Activated CD8-positive, alpha-beta memory T cell treated with anti-CD3 and anti-CD28 coated beads, Interleukin-2, amount 50 U/mL, for 48 hours (primary cell): Measurements from ENCODE around the gene RMDN2.
"Not testable (repeated sequence)": the region's sequence is repeated elsewhere in the genome, so short reads cannot be mapped to it uniquely, and the experiment has no call there.

ENCODE experiments used
- DNase-seq: peaks from one replicate; pipeline ENCODE4 v3.0.0-alpha.2; 2020

Gene RMDN2

DNA sequence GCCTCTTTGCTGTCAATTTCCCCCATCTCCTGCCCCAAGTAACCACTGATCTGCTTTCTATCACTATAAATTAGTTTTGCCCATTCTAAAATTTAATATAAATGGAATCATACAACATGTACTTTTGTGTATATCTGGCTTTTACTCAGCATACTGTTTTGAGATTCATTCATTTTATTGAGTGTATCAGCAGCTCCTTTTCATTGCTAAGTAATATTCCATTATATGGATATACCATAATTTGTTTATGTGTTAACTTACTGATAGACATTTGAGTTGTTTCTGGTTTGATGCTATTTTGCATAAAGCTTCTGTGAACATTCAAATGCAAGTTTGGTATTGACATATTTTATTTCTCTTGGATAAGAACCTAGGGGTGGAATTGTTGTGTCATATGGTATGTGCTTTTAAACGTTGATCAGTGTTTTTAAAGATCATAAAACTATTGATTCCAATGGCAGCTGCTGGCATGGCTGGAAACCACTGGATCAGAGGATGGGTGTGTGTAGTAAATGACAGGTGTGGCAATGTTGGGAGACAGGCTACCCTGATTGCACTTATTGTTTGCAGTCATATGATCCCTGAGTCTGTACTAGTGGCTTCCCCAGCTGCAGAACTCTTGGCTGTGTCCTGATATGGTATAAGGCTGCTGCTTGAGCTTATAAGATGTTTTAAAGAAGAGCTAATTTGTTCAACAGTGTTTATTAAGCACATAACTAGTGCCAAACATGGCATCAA, 75.6 kb downstream of the RMDN2 start:
- DNase-seq: no peak

DNA sequence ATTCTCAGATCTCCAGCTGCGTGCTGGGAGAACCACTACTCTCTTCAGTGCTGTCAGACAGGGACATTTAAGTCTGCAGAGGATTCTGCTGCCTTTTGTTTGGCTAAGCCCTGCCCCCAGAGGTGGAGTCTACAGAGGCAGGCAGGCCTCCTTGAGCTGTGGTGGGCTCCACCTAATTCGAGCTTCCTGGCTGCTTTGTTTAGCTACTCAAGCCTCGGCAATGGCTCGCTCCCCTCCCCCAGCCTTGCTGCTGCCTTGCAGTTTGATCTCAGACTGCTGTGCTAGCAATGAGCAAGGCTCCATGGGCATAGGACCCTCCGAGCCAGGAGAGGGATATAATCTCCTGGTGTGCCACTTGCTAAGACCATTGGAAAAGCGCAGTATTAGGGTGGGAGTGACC, 85.1 kb downstream of the RMDN2 start:
- not testable (repeated sequence) for DNase-seq

DNA sequence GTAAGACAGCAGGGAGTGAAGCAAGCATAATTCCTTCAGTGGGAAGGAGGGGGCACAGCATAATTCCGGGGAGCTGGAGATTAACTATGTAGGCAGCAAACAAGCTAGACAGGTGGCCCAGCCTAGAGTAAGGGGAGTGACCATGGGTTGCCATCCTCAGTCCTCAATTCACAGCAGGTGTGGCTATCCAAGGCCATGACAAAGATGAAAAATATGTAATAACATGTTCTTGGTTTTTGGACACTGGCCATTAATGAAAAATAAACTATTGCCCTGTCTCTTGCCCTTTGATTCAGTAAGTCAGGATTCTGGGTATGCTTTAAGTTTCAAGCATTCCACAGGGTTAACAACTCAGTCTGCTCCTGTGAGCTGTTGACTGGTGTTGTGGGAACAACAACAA, 85.9 kb downstream of the RMDN2 start:
- no peak for DNase-seq

GRCh38 chr2:38013158-38013752, 88.2 kb downstream of the RMDN2 start:
- no peak for DNase-seq

DNA sequence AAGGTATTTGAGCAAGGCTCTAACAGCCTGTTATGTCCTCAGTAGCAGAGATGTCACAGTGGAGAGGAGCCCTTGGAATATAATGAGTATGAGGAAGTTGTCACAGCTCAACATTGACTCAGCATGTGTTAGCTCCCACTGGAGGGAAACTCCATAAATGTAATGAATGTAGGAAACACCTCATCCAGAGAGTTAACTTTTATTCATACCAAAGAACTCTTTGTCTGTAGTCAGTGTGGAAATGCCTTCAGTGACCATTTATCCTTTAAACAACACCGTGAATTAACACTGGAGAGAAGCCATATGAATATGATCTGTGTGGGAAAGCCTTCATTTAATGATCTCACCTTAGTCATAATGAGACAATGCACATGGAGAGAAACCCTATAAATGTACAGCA, 91.1 kb downstream of the RMDN2 start:
- no peak for DNase-seq

DNA sequence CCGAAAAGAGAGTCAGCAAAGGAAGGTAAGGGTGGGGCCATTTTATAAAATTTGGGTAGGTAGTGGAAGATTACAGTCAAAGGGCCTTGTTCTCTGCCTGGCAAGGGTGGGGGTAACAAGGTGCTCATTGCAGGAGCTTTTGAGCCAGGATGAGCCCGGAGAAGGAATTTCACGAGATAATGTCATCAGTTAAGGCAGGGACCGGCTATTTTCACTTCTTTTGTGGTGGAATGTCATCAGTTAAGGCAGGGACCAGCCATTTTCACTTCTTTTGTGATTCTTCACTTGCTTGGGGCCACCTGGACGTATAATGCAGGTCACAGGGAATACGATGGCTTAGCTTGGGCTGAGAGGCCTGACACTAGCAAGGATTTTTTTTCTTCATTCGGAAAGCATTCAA, 92.7 kb downstream of the RMDN2 start:
- DNase-seq: no peak

DNA sequence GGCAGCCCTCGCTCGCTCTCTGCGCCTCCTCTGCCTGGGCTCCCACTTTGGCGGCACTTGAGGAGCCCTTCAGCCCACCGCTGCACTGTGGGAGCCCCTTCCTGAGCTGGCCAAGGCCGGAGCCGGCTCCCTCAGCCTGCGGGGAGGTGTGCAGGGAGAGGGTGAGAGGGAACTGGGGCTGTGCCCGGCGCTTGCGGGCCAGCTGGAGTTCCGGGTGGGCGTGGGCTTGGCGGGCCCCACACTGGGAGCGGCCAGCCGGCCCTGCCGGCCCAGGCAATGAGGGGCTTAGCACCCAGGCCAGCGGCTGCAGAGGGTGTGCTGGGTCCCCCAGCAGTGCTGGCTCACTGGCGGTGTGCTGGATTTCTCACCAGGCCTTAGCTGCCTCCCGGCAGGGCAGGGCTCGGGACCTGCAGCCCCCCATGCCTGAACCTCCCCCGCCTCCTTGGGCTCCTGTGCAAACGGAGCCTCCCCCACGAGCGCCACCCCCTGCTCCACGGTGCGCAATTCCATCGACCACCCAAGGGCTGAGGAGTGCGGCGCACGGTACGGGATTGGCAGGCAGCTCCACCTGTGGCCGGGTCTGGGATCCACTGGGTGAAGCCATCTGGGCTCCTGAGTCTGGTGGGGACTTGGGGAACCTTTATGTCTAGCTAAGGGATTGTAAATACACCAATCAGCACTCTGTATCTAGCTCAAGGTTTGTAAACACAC, 95.4 kb downstream of the RMDN2 start:
- not testable (repeated sequence) for DNase-seq

GRCh38 chr2:38021589-38021988, 96.5 kb downstream of the RMDN2 start:
- DNase-seq: no peak

DNA sequence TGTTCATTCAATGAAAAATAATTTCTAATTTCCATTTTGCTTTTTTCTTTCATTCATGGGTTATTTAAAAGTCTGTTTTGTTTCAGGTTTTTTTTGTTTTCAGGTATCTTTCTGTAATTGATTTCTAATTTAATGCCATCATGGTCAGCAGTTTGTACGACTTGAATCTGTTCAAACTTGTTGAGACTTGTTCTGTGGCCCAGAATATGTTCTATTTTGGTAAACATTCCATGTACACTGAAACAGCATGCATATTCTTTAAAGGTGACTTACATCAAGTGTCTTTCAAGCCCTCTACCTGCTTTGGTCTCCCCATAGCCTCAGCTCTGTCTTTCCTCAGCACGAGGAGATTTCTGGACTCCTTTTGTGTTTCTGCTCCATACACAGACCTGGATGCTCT, 101.8 kb downstream of the RMDN2 start:
- DNase-seq: no peak

- no peak for DNase-seq
Observed at GRCh38 chr2:38028829-38029228, 103.7 kb downstream of the RMDN2 start.

- no peak for DNase-seq
Observed at GRCh38 chr2:38029512-38029911, 104.4 kb downstream of the RMDN2 start.

DNA sequence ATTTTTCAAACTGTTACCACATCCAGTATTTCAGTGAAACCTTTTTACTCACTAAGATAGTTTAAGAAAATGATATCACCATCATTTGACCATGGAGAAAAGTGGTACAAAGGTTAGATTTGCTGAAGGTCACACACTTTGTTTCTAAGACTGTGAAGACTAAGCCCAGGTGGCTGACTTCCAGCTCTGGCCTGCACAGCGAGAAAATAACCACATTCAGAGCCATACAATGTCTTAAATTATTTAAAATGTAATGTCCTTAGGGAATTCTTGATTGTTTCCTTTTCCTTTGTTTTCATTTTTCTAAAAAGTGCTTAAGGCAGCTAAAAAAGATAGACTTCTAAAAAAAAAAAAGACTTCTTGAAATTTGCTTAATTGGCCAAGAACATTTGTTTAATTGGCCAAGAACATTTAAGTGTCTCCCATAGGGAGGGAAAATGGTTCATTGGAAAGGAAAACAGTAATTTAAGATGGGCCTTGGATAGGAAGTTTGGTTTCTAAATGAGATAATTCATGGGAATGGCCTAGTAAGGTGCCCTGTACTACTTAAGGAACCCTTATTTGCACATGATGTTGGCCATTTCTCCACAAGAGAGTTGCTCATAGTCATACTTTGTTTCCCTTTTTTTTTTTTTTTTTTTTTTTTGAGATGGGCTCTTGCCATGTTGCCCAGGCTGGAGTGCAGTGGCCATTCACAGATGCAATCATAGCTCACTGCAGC, 105.7 kb downstream of the RMDN2 start:
- no peak for DNase-seq

DNA sequence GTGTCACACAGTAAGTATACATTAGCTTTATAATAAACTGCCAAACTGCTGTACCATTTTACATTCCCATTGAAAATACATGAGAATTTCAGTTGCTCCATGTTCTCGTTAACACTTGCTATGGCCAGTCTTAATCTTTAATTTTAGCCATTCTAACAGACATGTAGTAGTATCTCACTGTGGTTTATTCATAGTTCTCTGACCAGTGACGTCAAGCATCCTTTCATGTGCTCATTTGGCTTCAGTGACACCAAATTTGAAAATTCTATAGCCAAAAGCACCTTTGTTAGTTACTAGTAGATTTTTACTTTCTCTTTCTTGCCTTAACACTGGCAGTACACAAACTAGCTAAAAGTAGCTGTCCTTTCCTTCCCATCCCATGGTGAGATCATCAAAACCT, 107.9 kb downstream of the RMDN2 start:
- DNase-seq: no peak

DNA sequence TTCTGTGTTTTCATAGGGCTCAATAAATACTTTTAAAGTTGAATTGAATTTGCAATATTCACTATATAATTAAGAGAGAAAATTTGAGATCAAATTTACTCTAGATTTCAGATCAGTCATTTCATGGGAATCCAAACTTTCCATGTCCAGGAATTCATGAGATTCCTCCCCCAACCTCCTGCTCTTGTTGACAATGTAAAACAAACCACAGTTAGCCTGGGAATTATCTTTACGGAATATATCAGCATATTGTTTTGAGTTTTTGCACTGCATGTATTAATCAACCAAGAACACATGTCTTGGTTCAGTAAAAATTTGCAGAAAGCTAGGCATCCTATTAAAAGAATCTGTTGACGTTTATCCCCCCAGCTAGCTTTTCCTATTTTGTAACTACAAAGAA, 108.6 kb downstream of the RMDN2 start:
- no peak for DNase-seq

DNA sequence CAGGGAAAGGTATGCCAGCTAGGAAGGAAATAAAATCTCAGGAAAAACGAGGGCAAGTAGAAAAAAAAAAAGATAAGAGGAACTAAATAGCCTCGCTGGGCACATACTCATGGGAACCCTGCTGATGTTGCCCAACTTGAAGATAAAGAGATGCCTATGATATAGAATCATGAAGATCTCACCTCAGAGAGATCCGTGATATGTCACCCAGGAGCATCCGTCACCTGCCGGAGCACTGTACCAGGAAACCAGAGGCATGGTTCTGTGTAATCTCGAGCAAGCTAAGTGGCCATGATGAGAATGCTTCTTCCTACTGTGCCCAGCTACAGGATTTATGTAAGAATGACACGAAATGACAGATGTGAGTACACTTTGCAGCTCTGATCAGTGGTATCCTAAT, 110.9 kb downstream of the RMDN2 start:
- DNase-seq: no peak

DNA sequence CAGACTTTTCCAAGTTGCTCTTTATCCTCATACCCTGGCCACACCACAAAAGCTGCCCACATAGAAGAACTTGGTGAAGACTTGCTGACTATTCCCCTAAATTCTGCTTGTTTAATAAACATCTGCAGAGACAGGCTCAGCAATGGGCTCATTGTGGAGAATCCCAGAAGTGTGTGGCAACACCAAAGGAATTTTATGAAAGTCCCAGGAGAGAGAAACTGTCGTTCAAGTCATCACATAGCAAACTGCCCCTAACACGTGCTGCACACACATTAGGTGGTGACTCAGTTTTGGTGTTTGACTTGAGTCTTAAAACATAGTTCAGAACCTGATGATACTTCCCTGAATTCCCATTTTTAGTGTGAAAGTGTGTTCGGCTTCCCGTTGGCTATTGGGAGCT, 112.2 kb downstream of the RMDN2 start:
- no peak for DNase-seq

DNA sequence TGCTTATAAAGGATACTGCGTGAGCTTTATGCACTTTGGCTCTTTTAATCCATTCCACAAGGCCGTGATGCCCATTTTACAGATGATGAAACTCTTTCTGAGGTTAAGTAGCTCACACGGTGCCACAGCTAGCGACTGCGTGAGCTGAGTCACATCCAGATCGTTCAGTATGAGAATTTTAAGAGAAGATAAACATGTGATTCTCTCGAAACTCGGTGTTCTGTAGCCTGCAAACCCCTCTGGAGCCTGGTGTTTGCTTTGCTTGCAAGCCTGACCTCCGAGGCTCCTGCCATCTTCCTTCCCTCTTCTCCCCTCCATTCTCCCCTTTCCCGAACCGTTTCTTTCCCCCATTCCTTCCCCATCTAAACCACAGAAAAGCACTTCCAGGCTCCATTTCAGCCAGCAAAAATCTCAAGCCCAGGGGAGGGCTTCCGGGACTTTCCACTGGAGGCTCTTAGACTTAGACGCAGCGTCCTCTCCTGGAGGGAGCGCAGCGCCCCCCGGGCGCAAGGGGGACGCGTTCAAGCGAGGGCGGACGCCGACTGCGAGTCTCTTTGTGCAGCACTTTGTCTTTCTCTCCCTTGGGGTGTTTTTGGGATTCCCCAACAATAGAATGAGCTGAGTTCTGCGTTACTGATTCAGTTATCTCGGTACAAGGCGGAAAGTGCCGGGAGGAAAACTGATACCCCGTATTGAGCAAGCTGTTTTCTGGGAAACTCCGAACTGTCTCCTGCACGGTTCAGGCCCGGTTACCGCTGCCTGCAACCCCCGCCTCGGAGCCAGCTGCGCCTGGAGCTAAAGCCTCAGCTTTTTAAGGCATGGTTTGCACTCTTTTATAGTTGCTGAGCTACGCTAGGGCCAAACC, 112.9 kb downstream of the RMDN2 start:
- no peak for DNase-seq

DNA sequence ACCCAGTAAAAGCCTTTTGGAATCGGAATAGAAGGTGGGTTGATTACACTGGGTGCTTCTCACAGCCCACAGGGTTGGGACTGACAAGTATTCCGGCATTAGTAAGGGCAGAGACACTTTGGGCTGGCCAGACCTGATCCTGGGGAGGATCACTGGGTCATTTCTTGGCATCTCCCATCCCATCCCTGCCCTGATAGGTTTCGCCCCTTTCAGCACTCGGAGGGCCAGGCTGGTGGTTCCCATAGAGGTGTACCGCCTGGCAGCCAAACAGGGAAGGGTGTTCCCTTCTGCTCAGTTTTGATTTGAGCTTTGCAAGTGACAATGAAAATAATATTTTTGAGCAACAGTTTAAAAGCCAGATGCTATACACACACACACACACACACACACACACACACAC, 113.6 kb downstream of the RMDN2 start:
- no peak for DNase-seq

- no peak for DNase-seq
Observed at GRCh38 chr2:38039121-38039910, 114.2 kb downstream of the RMDN2 start.

- DNase-seq: no peak
Observed at GRCh38 chr2:38045811-38046210, 120.7 kb downstream of the RMDN2 start.

GRCh38 chr2:38056216-38056615, 131.1 kb downstream of the RMDN2 start:
- no peak for DNase-seq
